GM12878 (cell line): ENCODE results near the gene TRDN. TPM values are rescaled to one million over a fixed set of nuclear protein-coding genes. Genes with fewer than 3 reads are reported as not detected.

Source experiments
- ATAC-seq: fragments of 200-7000 bp; cut with Tn5 transposase; 3 replicates; pipeline ENCODE4 v1.9.1; 2020; ENCODE audit warnings: mild to moderate bottlenecking, moderate library complexity
- BruUV-seq: library from RNA; stranded (reverse); fragments of 400-500 nt; replicated peaks from 2 replicates; lab custom pipeline; 2021; lab: Mats Ljungman, UMichigan
- CTCF ChIA-PET: fragments of 300-600 bp; sonication (Branson Sonifier 250); formaldehyde crosslinking; extraction: SDS; loops from one replicate; lab custom pipeline; 2021; ENCODE audit warnings: inconsistent platforms; lab: Yijun Ruan, JAX
- POLR2A ChIA-PET: fragments of 350-600 bp; formaldehyde crosslinking; extraction: SDS; loops from one replicate; lab custom pipeline; 2021; ENCODE audit warnings: inconsistent platforms; lab: Charles Lee
- RAD21 ChIA-PET: fragments of 300-600 bp; sonication (Branson Sonifier 250); formaldehyde crosslinking; loops from one replicate; lab custom pipeline; 2023; ENCODE audit warnings: antibody characterized with exemption; ENCODE audit not compliant: unreplicated experiment; lab: Charles Lee
- SMC1A ChIA-PET: fragments of 300-600 bp; sonication (Branson Sonifier 250); formaldehyde crosslinking; loops from one replicate; lab custom pipeline; 2023; ENCODE audit not compliant: unreplicated experiment, uncharacterized antibody; lab: Charles Lee
- DNase-seq: peaks from one replicate; pipeline ENCODE4 v3.0.0-alpha.2; 2011; ENCODE audit warnings: low read depth, low spot score
- FAIRE-seq: peaks from 3 replicates; lab custom pipeline; 2011; peaks lifted over from hg19 to GRCh38; lab: Jason Lieb, UNC
- H2AFZ ChIP-seq: 2 replicates; pipeline ENCODE4 v1.6.0; 2011; ENCODE audit warnings: low read depth, low read length, control low read depth; ENCODE audit not compliant: control insufficient read depth
- H3K27ac ChIP-seq: 2 replicates; pipeline ENCODE4 v1.5.1; 2011; ENCODE audit warnings: control low read depth; ENCODE audit not compliant: control insufficient read depth, insufficient read depth
- H3K27me3 ChIP-seq, 2 experiments: replicated peaks in 1 of 2; 2 replicates each; pipeline versions ENCODE4 v1.6.0 to v1.6.1; 2011; ENCODE audit warnings: low read length in 1 of 2; ENCODE audit not compliant: control insufficient read depth in 2 of 2, insufficient read depth in 2 of 2
- H3K36me3 ChIP-seq, 2 experiments: 2 replicates each; pipeline ENCODE4 v1.5.1; 2011; ENCODE audit warnings: low read length in 1 of 2; ENCODE audit not compliant: control insufficient read depth in 2 of 2, insufficient read depth in 2 of 2
- H3K4me1 ChIP-seq: 2 replicates; pipeline ENCODE4 v1.6.1; 2011; ENCODE audit warnings: mild to moderate bottlenecking, low read length, moderate library complexity, mixed read lengths; ENCODE audit not compliant: control insufficient read depth, insufficient read depth
- H3K4me2 ChIP-seq: 2 replicates; pipeline ENCODE4 v1.6.0; 2011; ENCODE audit warnings: control low read depth; ENCODE audit not compliant: control insufficient read depth, insufficient read depth
- H3K4me3 ChIP-seq: fragments of 200-600 bp; sonication (generic); 2 replicates; pipeline ENCODE4 v1.5.1; 2016
- H3K79me2 ChIP-seq: 2 replicates; pipeline ENCODE4 v1.6.0; 2011; ENCODE audit warnings: low read length; ENCODE audit not compliant: control insufficient read depth, insufficient read depth
- H3K9ac ChIP-seq: 2 replicates; pipeline ENCODE4 v1.8.0; 2011; ENCODE audit warnings: low read length, control low read depth, mixed read lengths; ENCODE audit not compliant: control insufficient read depth, insufficient read depth
- H3K9me3 ChIP-seq: replicated peaks from 3 replicates; pipeline ENCODE4 v1.5.1; 2011; ENCODE audit warnings: mild to moderate bottlenecking, low read length; ENCODE audit not compliant: control insufficient read depth, insufficient read depth
- H4K20me1 ChIP-seq: 2 replicates; pipeline ENCODE4 v1.6.0; 2011; ENCODE audit not compliant: control insufficient read depth, insufficient read depth
- CHD2 ChIP-seq: IDR thresholded peaks from 2 replicates; pipeline ENCODE4 v1.6.1; 2011; ENCODE audit warnings: low read depth, low read length, improper control_type of control experiment, borderline replicate concordance
- ELK1 ChIP-seq: IDR thresholded peaks from 2 replicates; pipeline ENCODE4 v1.6.1; 2012; ENCODE audit warnings: low read depth, low read length, improper control_type of control experiment
- GATAD2B ChIP-seq: fragments of 450-650 bp; conservative IDR thresholded peaks from 2 replicates; pipeline ENCODE4 v1.6.1; 2017; ENCODE audit warnings: low read depth, mild to moderate bottlenecking, moderate library complexity
- JUND ChIP-seq: IDR thresholded peaks from 2 replicates; pipeline ENCODE4 v1.6.1; 2012; ENCODE audit warnings: low read depth, mild to moderate bottlenecking, low read length, improper control_type of control experiment, moderate library complexity
- NFYA ChIP-seq: IDR thresholded peaks from 2 replicates; pipeline ENCODE4 v1.6.1; 2011; ENCODE audit warnings: low read depth, mild to moderate bottlenecking, low read length, improper control_type of control experiment, borderline replicate concordance
- PAX8 ChIP-seq: fragments of 450-650 bp; IDR thresholded peaks from 2 replicates; pipeline ENCODE4 v1.6.1; 2017; ENCODE audit warnings: mild to moderate bottlenecking, moderate library complexity
- SPI1 ChIP-seq: IDR thresholded peaks from 2 replicates; pipeline ENCODE4 v1.6.1; 2011; ENCODE audit warnings: low read depth, mild to moderate bottlenecking, low read length, moderate library complexity, borderline replicate concordance; ENCODE audit not compliant: insufficient read depth
- TCF3 ChIP-seq: IDR thresholded peaks from 2 replicates; pipeline ENCODE4 v1.6.1; 2012; ENCODE audit warnings: low read depth, mild to moderate bottlenecking, low read length, borderline replicate concordance; ENCODE audit not compliant: insufficient read depth
- WRNIP1 ChIP-seq: IDR thresholded peaks from 2 replicates; pipeline ENCODE4 v1.6.1; 2011; ENCODE audit warnings: low read depth, low read length, improper control_type of control experiment, borderline replicate concordance
- WGBS: methylation state at CpG from one replicate; pipeline ENCODE4 v1.1.6; 2016; ENCODE audit warnings: low lambda C conversion rate; ENCODE audit not compliant: insufficient replicate concordance, insufficient coverage; ENCODE audit errors: missing lambda C conversion rate; 5-methylcytosine and 5-hydroxymethylcytosine counted together
- in situ Hi-C: fragments of 300-500 bp; cut with MboI; formaldehyde crosslinking; loops from 9 replicates; pipeline ENCODE4 v1.14.3; 2018; ENCODE audit warnings: mixed read lengths
- intact Hi-C: fragments of 100-400 bp; cut with micrococcal nuclease; formaldehyde crosslinking; loops from one replicate; pipeline ENCODE4 v1.14.2; 2022; ENCODE audit not compliant: unreplicated experiment
- polyA plus RNA-seq, 11 experiments: library from polyadenylated mRNA; depleted of rRNA in 4 of 11; unstranded in 6 of 11; stranded (reverse) in 5 of 11; fragments of >200 nt; fragmentation: Nextera tagmentation in 4 of 11; fragmentation: Illumina TruSeq in 1 of 11; extraction: Ambion mirVana in 4 of 11; extraction: Trizol in 1 of 11; gene quantifications; 1 replicate in 1 of 11; 2 replicates in 10 of 11; pipeline versions ENCODE4 v1.2.1 to v1.2.3, GENCODE V29; 2011 to 2016; ENCODE audit warnings: inconsistent platforms in 2 of 11, missing spikeins in 2 of 11, low read depth in 1 of 11
- total RNA-seq, 4 experiments: library from RNA; depleted of rRNA in 3 of 4; stranded (reverse); fragments of >200 nt in 3 of 4; fragmentation: Illumina TruSeq in 1 of 4; extraction: Trizol in 1 of 4; gene quantifications; 2 replicates each; pipeline versions ENCODE4 v1.2.1 to v1.2.3, GENCODE V29; 2013 to 2021
- TF ChIP-seq, protein P1 (sequence below): IDR thresholded peaks from 2 replicates; pipeline ENCODE4 v1.6.1; 2011; ENCODE audit warnings: low read depth, low read length, improper control_type of control experiment, borderline replicate concordance
- TF ChIP-seq, protein P2 (sequence below): IDR thresholded peaks from 2 replicates; pipeline ENCODE4 v1.6.1; 2011; ENCODE audit warnings: borderline replicate concordance, low read depth, mild to moderate bottlenecking, moderate library complexity, low read length; ENCODE audit not compliant: insufficient read depth, poor library complexity, severe bottlenecking

The TRDN gene
- total and polyA plus RNA-seq, 10 of the 15 experiments (the other 5 are each of a cell fraction or from before 2014, with no cell fraction given) = not detected

GRCh38 chr6:123509112-123509511 is 127.6 kb downstream of the TRDN start:
- no peak overlapping the region for H3K9ac ChIP-seq
- H3K4me1 ChIP-seq = no peaks in the 10 kb centered on the region
- H2AFZ ChIP-seq = no peak overlapping the region
- ATAC-seq (no peak), DNase-seq (no peak), FAIRE-seq (no peak)
- no peak overlapping the region for H3K27ac ChIP-seq
- RAD21 ChIA-PET = no interaction called here
- in situ Hi-C loops (no loop called here), intact Hi-C loops (no loop called here)
- no peak overlapping the region for H3K4me3 ChIP-seq
- TF ChIP-seq, protein P1, sequence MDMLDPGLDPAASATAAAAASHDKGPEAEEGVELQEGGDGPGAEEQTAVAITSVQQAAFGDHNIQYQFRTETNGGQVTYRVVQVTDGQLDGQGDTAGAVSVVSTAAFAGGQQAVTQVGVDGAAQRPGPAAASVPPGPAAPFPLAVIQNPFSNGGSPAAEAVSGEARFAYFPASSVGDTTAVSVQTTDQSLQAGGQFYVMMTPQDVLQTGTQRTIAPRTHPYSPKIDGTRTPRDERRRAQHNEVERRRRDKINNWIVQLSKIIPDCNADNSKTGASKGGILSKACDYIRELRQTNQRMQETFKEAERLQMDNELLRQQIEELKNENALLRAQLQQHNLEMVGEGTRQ = no peak
- TF ChIP-seq SPI1 = no peak
- H3K79me2 ChIP-seq = no peaks in the 10 kb centered on the region
- H3K4me2 ChIP-seq = no peak overlapping the region
- no peaks in the 10 kb centered on the region for H3K36me3 ChIP-seq
- no peaks in the 10 kb centered on the region for H3K27me3 ChIP-seq
- WGBS = 0% methylated on average over 1 of the region's 1 CpG
- no TSS peak for BruUV-seq
- POLR2A ChIA-PET = no interaction called here
- H3K9me3 ChIP-seq = no peaks in the 10 kb centered on the region
- H4K20me1 ChIP-seq = no peaks in the 10 kb centered on the region
- SMC1A ChIA-PET = no interaction called here
- CTCF ChIA-PET = no interaction called here

- CTCF ChIA-PET = no interaction called here
- Histone ChIP-seq H3K27me3 (no peaks in the 10 kb centered on the region), H3K4me3 (no peak overlapping the region), H3K27ac (no peak overlapping the region), H3K4me1 (no peaks in the 10 kb centered on the region), H3K4me2 (no peak overlapping the region), H3K9me3 (no peaks in the 10 kb centered on the region), H3K79me2 (no peaks in the 10 kb centered on the region), H2AFZ (no peak overlapping the region), H4K20me1 (no peaks in the 10 kb centered on the region), H3K36me3 (no peaks in the 10 kb centered on the region), H3K9ac (no peak overlapping the region)
- in situ Hi-C loops (no loop called here), intact Hi-C loops (no loop called here)
- SMC1A ChIA-PET = interaction anchor here (1.1 kb wide), 1 partner anchor 77 kb away, joined by 3 read pairs; no protein-coding TSS in a partner anchor
- RAD21 ChIA-PET = no interaction called here
- FAIRE-seq (no peak), ATAC-seq (no peak), DNase-seq (no peak)
- 0% methylated on average over 2 of the region's 2 CpGs for WGBS
- no TSS peak for BruUV-seq
- POLR2A ChIA-PET = no interaction called here
- no peak for TF ChIP-seq PAX8
- TF ChIP-seq ELK1 = no peak
- TF ChIP-seq, protein P2, sequence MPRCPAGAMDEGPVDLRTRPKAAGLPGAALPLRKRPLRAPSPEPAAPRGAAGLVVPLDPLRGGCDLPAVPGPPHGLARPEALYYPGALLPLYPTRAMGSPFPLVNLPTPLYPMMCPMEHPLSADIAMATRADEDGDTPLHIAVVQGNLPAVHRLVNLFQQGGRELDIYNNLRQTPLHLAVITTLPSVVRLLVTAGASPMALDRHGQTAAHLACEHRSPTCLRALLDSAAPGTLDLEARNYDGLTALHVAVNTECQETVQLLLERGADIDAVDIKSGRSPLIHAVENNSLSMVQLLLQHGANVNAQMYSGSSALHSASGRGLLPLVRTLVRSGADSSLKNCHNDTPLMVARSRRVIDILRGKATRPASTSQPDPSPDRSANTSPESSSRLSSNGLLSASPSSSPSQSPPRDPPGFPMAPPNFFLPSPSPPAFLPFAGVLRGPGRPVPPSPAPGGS = no peak
- no peak for TF ChIP-seq WRNIP1
- no peak for TF ChIP-seq JUND
- TF ChIP-seq NFYA = no peak
- TF ChIP-seq TCF3 = no peak
- TF ChIP-seq GATAD2B = no peak
- TF ChIP-seq, protein P1 = no peak
- TF ChIP-seq CHD2 = no peak
These were observed 128.5 kb downstream of the TRDN start for GRCh38 chr6:123508290-123508689.
